Stimulated activated CD4-positive, alpha-beta T cell treated with anti-CD3 and anti-CD28 coated beads, Interleukin-4, amount 100 ng/mL, for 48 hours (primary cell): ENCODE data around the gene SCAMP1.
"Not testable (repeated sequence)": the region's sequence is repeated elsewhere in the genome, so short reads cannot be mapped to it uniquely, and the experiment has no call there.

ENCODE experiments used
- DNase-seq, 2 donors: peaks; one replicate each; pipeline ENCODE4 v3.0.0-alpha.2; 2020; ENCODE audit warnings: low read depth in 2 of 2

The SCAMP1 gene

GRCh38 chr5:78361631-78361993, 1.2 kb downstream of the SCAMP1 start:
- DNase-seq: no peak

- DNase-seq: no peak
These were observed 1.8 kb downstream of the SCAMP1 start for GRCh38 chr5:78362220-78362619.

- DNase-seq: no peak
These were observed 3.6 kb downstream of the SCAMP1 start for GRCh38 chr5:78364005-78364404.

- no peak for DNase-seq
These were observed 7.0 kb downstream of the SCAMP1 start for GRCh38 chr5:78367318-78367991.

GRCh38 chr5:78369680-78370079, 9.3 kb downstream of the SCAMP1 start:
- no peak for DNase-seq

GRCh38 chr5:78373231-78373630, 12.8 kb downstream of the SCAMP1 start:
- DNase-seq: no peak

- no peak for DNase-seq
These were observed 15.9 kb downstream of the SCAMP1 start for GRCh38 chr5:78376315-78376714.

GRCh38 chr5:78377056-78377717, 16.8 kb downstream of the SCAMP1 start:
- no peak for DNase-seq

- DNase-seq: no peak
These were observed 17.3 kb downstream of the SCAMP1 start for GRCh38 chr5:78377718-78378105.

- no peak for DNase-seq
These were observed 27.2 kb downstream of the SCAMP1 start for GRCh38 chr5:78387468-78388153.

- DNase-seq: not testable (repeated sequence)
These were observed 30.9 kb downstream of the SCAMP1 start for GRCh38 chr5:78391357-78391756.

GRCh38 chr5:78397831-78398230, 37.4 kb downstream of the SCAMP1 start:
- DNase-seq: no peak

GRCh38 chr5:78399116-78399515, 38.7 kb downstream of the SCAMP1 start:
- DNase-seq: no peak

- DNase-seq: no peak
These were observed 44.4 kb downstream of the SCAMP1 start for GRCh38 chr5:78404682-78405293.

- no peak for DNase-seq
These were observed 45.7 kb downstream of the SCAMP1 start for GRCh38 chr5:78405829-78406750.

- DNase-seq: no peak
These were observed 47.0 kb downstream of the SCAMP1 start for GRCh38 chr5:78407458-78407857.

GRCh38 chr5:78411586-78411985, 51.2 kb downstream of the SCAMP1 start:
- DNase-seq: no peak

GRCh38 chr5:78416677-78417425, 56.4 kb downstream of the SCAMP1 start:
- DNase-seq: no peak

- no peak for DNase-seq
These were observed 59.0 kb downstream of the SCAMP1 start for GRCh38 chr5:78419396-78419795.

- no peak for DNase-seq
These were observed 60.1 kb downstream of the SCAMP1 start for GRCh38 chr5:78420548-78420947.

GRCh38 chr5:78424665-78425064, 64.2 kb downstream of the SCAMP1 start:
- DNase-seq: no peak
